ENCODE measurements around the gene CPNE5. TPM values are rescaled to one million over a fixed set of nuclear protein-coding genes. Genes with fewer than 3 reads are reported as not detected.

The CPNE5 gene
- total RNA-seq, 1 experiment from 2014 or later: 0.44 TPM

- ATAC-seq (no peak), DNase-seq (ENCODE audit: low read depth, low spot score) (no peak)
- no peak for TF ChIP-seq SIN3A (IDR thresholded peaks at IDR 0.05; ENCODE audit: borderline replicate concordance, insufficient read depth, low read depth, low read length)
- no peak for TF ChIP-seq REST (IDR thresholded peaks at IDR 0.05; ENCODE audit: insufficient read depth in 1 of 2, low read depth in 2 of 2, low read length in 1 of 2)
- TF ChIP-seq POLR2AphosphoS5 (IDR thresholded peaks at IDR 0.05; ENCODE audit: low read depth, low read length): no peak
- TF ChIP-seq CTCF (IDR thresholded peaks at IDR 0.05): no peak
- TF ChIP-seq TCF7L2 (IDR thresholded peaks at IDR 0.05; ENCODE audit: low read depth, low read length): no peak
- in situ Hi-C loops (cut with HindIII; ENCODE audit: low pct_unique_long_range_greater_than_20kb, low sequenced_read_pairs): no loop called here
- Histone ChIP-seq H3K27ac (ENCODE audit: low read length) (no peak overlapping the region), H3K27me3 (ENCODE audit: control insufficient read depth, insufficient read depth, low read length) (no peaks in the 10 kb centered on the region), H3K4me1 (ENCODE audit: control insufficient read depth, insufficient read depth, low read length) (no peaks in the 10 kb centered on the region; the same call in 1 of the 2 replicates), H3K9me3 (ENCODE audit: control insufficient read depth, insufficient read depth, low read depth, low read length) (no peaks in the 10 kb centered on the region), H3K4me3 (ENCODE audit: low read depth in 2 of 2, low read length in 2 of 2) (no peak overlapping the region), H3K36me3 (ENCODE audit: control insufficient read depth, insufficient read depth, low read length) (no peaks in the 10 kb centered on the region)
- intact Hi-C loops (cut with micrococcal nuclease; ENCODE audit: unreplicated experiment): loop anchor here (10.0 kb wide), 1 partner anchor 232 kb away; no protein-coding TSS in a partner anchor
- ChIA-PET POLR2A (no interaction called here), CTCF (no interaction called here)
- BruUV-seq (replicated peaks): no TSS peak
These were observed 7.9 kb upstream of the CPNE5 start for GRCh38 chr6:36847152-36847551.

- H3K27me3 ChIP-seq (ENCODE audit: control insufficient read depth, insufficient read depth, low read length): no peaks in the 10 kb centered on the region
- TF ChIP-seq TCF7L2 (IDR thresholded peaks at IDR 0.05; ENCODE audit: low read depth, low read length): no peak
- TF ChIP-seq POLR2AphosphoS5 (IDR thresholded peaks at IDR 0.05; ENCODE audit: low read depth, low read length): no peak
- TF ChIP-seq CTCF (IDR thresholded peaks at IDR 0.05): no peak
- no peak for TF ChIP-seq SIN3A (IDR thresholded peaks at IDR 0.05; ENCODE audit: borderline replicate concordance, insufficient read depth, low read depth, low read length)
- no peak for TF ChIP-seq REST (IDR thresholded peaks at IDR 0.05; ENCODE audit: insufficient read depth in 1 of 2, low read depth in 2 of 2, low read length in 1 of 2)
- H3K36me3 ChIP-seq (ENCODE audit: control insufficient read depth, insufficient read depth, low read length): no peaks in the 10 kb centered on the region
- no TSS peak for BruUV-seq (replicated peaks)
- DNase-seq (ENCODE audit: low read depth, low spot score) (no peak), ATAC-seq (no peak)
- H3K4me1 ChIP-seq (ENCODE audit: control insufficient read depth, insufficient read depth, low read length): peaks cover 10% of the 10 kb centered on the region
- H3K27ac ChIP-seq (ENCODE audit: low read length): no peak overlapping the region
- in situ Hi-C loops (cut with HindIII; ENCODE audit: low pct_unique_long_range_greater_than_20kb, low sequenced_read_pairs) (no loop called here), intact Hi-C loops (cut with micrococcal nuclease; ENCODE audit: unreplicated experiment) (loop anchor here (10.0 kb wide), 1 partner anchor 230 kb away; no protein-coding TSS in a partner anchor)
- POLR2A ChIA-PET: interaction anchor here (0.6 kb wide), 1 partner anchor 23 kb away, joined by 3 read pairs; no protein-coding TSS in a partner anchor
- no peak overlapping the region for H3K4me3 ChIP-seq (ENCODE audit: low read depth in 2 of 2, low read length in 2 of 2)
- CTCF ChIA-PET: no interaction called here
- no peaks in the 10 kb centered on the region for H3K9me3 ChIP-seq (ENCODE audit: control insufficient read depth, insufficient read depth, low read depth, low read length)
These were observed 6.0 kb upstream of the CPNE5 start for GRCh38 chr6:36845233-36845632.

Data from Panc1 (cell line).